Astrocyte of the hippocampus (primary cell): ENCODE results near the gene FBRSL1.
"Not testable (repeated sequence)": the region's sequence is repeated elsewhere in the genome, so short reads cannot be mapped to it uniquely, and the experiment has no call there.

Experiments used
- DNase-seq: peaks from one replicate; pipeline ENCODE4 v3.0.0; 2011; ENCODE audit warnings: low read depth, low spot score

FBRSL1 gene

GRCh38 chr12:132489602-132490266 lies at the start of gene FBRSL1:
Gene FBRSL1 (plus strand): TSS chr12:132490151.
- peak; percentile 93 for DNase-seq

GRCh38 chr12:132440420-132440819 lies 49.5 kb upstream of the FBRSL1 start:
- DNase-seq: not testable (repeated sequence)

GRCh38 chr12:132441871-132442863 lies 47.8 kb upstream of the FBRSL1 start:
- DNase-seq: no peak

GRCh38 chr12:132443091-132443490 lies 46.9 kb upstream of the FBRSL1 start:
- no peak for DNase-seq

GRCh38 chr12:132444283-132444682 lies 45.7 kb upstream of the FBRSL1 start:
- no peak for DNase-seq

- DNase-seq: no peak
Observed at GRCh38 chr12:132444957-132445883, 44.7 kb upstream of the FBRSL1 start.

- DNase-seq: peak; percentile 23
Observed at GRCh38 chr12:132445884-132446632, 43.9 kb upstream of the FBRSL1 start.

- no peak for DNase-seq
Observed at GRCh38 chr12:132446633-132447326, 43.2 kb upstream of the FBRSL1 start.

GRCh38 chr12:132447327-132447720 lies 42.6 kb upstream of the FBRSL1 start:
- no peak for DNase-seq

GRCh38 chr12:132447731-132448462 lies 42.1 kb upstream of the FBRSL1 start:
- no peak for DNase-seq

GRCh38 chr12:132448463-132448820 lies 41.5 kb upstream of the FBRSL1 start:
- no peak for DNase-seq

- DNase-seq: no peak
Observed at GRCh38 chr12:132449565-132450417, 40.2 kb upstream of the FBRSL1 start.

- DNase-seq: peak; percentile 23
Observed at GRCh38 chr12:132450418-132451171, 39.4 kb upstream of the FBRSL1 start.

GRCh38 chr12:132451172-132451835 lies 38.6 kb upstream of the FBRSL1 start:
- no peak for DNase-seq

GRCh38 chr12:132451836-132452195 lies 38.1 kb upstream of the FBRSL1 start:
- no peak for DNase-seq

- no peak for DNase-seq
Observed at GRCh38 chr12:132452596-132453350, 37.2 kb upstream of the FBRSL1 start.
